GM12891 (cell line): ENCODE results near the gene PKNOX2.

Experiments
- PAX5 ChIP-seq: IDR thresholded peaks from 2 replicates; pipeline ENCODE4 v1.6.1; 2011; ENCODE audit warnings: low read length, moderate library complexity, mild to moderate bottlenecking; ENCODE audit not compliant: insufficient read depth, severe bottlenecking
- POLR2A ChIP-seq: IDR thresholded peaks from 2 replicates; pipeline ENCODE4 v1.6.1; 2011; ENCODE audit warnings: low read depth, low read length, control low read depth
- POLR2AphosphoS5 ChIP-seq: IDR thresholded peaks from 2 replicates; pipeline ENCODE4 v1.6.1; 2011; ENCODE audit warnings: low read depth, low read length, control low read depth

GRCh38 chr11:125416981-125417935 is 252.7 kb downstream of the PKNOX2 start:
- no peak for TF ChIP-seq POLR2A
- TF ChIP-seq POLR2AphosphoS5 = no peak
- TF ChIP-seq PAX5 = no peak
